Inflammatory macrophage treated with lipopolysaccharide for 4 hours (primary cell): ENCODE data around the gene GRIK5.
A peak's percentile ranks its signal among the peaks of the same experiment; 100 is the strongest.
"Not testable (repeated sequence)": the region's sequence is repeated elsewhere in the genome, so short reads cannot be mapped to it uniquely, and the experiment has no call there.

Source experiments
- DNase-seq: peaks from one replicate; pipeline ENCODE4 v3.0.0-alpha.2; 2020

Gene GRIK5, protein sequence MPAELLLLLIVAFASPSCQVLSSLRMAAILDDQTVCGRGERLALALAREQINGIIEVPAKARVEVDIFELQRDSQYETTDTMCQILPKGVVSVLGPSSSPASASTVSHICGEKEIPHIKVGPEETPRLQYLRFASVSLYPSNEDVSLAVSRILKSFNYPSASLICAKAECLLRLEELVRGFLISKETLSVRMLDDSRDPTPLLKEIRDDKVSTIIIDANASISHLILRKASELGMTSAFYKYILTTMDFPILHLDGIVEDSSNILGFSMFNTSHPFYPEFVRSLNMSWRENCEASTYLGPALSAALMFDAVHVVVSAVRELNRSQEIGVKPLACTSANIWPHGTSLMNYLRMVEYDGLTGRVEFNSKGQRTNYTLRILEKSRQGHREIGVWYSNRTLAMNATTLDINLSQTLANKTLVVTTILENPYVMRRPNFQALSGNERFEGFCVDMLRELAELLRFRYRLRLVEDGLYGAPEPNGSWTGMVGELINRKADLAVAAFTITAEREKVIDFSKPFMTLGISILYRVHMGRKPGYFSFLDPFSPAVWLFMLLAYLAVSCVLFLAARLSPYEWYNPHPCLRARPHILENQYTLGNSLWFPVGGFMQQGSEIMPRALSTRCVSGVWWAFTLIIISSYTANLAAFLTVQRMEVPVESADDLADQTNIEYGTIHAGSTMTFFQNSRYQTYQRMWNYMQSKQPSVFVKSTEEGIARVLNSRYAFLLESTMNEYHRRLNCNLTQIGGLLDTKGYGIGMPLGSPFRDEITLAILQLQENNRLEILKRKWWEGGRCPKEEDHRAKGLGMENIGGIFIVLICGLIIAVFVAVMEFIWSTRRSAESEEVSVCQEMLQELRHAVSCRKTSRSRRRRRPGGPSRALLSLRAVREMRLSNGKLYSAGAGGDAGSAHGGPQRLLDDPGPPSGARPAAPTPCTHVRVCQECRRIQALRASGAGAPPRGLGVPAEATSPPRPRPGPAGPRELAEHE

DNA sequence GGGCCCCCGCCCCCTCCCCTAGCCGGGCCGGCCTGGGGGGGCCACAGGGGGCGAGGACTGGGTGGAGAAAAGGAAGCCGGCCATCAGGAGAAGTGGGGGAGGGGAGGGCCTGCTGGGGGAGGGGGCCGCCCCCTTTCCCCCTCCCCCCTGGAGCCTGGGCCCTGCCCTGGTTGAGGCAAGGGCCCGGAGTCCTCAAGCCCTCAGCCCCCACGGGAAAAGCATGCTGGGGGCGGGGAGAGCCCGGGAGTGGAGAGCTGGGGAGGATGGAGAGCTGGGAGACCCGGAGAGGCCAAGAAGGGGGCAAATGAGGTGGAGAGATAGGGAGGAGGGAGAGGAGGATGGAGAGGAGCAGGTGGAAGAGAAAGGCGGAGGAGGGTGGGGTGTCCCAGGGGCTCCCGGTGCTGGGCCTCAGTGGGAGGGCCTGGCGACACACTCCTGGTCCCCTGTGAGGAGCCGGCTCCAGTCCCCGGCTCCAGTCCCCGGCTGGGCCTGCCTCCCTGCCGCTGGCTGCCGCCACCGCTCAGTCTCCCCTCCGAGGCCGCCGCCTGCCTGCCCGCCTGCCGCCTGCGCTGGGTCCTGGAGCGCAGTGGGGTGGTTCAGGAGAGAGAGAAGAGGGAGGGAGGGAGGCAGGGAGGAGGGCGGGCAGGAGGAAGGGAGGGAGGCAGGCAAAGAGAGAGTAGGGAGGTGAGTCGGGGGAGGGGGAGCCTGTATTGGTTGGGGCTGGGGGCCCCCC is at the start of gene GRIK5:
Gene GRIK5 (minus strand): TSS at position 588 of the 733 bp plus-strand sequence. CDS start 4,436 bp downstream, outside the sequence.
- no peak for DNase-seq

DNA sequence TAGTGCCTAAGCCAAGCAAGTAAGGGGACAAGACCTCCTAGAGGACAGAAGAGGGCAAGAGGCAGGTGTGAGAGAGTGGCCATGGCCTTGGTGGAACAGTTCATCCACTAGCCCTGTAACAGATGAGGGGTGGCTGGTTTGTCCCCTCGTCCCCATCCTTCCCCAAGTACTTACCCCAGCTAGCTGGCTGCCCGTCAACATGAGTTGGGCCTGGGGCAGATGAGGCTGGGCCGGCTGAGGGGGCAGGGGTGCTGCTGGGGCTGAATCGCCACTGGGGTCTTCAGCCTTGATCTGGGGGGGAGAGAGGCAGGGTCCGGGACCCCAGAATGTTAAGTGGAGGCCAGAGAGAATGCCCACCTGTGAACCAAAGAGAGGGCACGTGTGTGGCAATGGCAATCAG is 47.1 kb upstream of the GRIK5 start:
- no peak for DNase-seq

DNA sequence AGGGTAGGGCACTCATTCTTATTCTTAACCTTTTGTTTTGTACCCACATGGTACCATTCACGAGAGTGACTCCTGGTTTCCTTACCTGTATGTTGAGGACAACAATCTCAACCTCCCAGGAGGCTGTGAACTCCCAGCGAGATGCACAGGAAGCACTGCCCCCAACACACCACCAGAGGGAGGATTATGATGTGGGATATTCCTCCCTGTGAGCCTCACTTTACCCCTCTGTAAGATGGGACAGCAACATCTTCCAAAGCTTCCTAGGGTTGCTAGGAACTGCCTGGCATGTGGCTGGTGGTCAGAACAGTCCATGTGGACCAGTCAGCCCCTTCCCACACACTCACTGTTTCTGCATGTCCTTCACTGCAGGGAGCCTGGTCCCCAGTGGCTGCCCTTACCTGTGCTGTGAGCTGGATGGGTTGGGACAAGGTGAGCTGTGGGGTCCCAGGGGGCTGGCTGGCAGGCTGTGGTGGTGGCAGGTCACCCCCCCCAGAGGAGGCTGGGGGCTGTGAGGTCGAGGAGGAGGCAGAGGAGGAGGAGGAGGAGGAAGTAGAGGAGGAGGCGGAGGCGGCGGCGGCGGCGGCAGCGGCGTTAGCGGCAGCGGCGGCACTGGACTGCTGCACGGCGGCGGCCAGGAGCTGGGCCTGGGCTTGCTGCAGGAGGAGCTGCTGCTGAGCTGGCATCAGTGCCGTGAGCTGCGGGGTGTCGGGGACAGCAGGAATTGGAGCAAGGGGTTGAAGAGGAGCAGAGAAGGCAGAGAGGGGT is 46.5 kb upstream of the GRIK5 start:
- DNase-seq: no peak

DNA sequence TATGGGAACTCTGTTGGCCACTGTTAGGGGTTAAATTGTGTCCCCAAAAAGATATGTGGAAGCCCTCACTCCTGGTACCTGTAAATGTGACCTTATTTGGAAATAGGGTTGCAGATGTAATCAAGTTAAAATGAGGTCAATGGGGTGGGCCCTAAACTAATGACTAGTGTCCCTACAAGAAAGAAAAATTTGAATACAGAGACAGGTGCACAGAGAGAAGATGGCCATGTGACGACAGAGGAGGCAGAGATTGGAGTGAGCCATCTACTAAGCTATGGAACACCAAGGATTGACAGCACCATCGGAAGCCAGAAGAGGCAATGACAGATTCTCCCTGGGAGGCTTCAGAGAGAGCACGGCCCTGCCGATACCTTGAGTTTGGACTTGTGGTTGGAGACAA is 45.7 kb upstream of the GRIK5 start:
- no peak for DNase-seq

DNA sequence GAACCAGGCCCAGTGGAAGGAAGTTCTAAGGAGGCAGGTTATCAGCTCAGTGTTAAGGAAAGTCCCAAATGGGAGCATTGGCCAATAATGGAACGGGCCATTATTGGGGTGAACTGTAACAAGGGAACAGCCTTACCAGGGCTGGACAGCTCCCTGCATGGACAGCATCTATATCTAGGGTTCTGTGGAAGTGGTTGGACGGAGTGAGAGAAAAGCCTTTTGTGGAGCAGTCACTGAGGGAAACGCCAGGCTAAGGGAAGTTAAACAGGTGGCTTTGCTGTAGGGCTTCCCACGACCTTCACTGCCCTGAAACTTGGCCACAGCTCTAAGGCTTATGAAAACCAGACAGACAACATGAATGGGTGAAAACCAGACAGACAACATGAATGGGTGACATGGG is 45.2 kb upstream of the GRIK5 start:
- no peak for DNase-seq

DNA sequence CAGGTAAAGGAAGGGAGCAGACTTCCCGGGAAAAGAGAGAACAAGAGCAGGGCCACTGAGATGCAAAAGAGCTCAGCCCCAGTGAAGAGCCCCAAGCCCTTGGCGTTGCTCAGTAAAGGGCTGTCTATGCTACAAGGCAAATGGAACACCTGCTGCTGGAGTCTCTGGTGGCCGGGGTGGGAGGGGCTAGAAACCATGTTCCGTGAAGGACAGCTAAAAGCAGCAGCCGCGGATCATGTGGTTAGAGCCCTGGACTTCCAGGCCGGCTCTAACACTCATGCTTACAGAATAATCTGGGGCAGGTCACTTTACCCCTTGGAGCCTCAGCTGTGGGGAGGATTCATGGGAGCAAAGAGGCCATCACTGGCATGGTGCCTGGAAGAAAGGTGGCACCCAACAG is 44.4 kb upstream of the GRIK5 start:
- DNase-seq: no peak

DNA sequence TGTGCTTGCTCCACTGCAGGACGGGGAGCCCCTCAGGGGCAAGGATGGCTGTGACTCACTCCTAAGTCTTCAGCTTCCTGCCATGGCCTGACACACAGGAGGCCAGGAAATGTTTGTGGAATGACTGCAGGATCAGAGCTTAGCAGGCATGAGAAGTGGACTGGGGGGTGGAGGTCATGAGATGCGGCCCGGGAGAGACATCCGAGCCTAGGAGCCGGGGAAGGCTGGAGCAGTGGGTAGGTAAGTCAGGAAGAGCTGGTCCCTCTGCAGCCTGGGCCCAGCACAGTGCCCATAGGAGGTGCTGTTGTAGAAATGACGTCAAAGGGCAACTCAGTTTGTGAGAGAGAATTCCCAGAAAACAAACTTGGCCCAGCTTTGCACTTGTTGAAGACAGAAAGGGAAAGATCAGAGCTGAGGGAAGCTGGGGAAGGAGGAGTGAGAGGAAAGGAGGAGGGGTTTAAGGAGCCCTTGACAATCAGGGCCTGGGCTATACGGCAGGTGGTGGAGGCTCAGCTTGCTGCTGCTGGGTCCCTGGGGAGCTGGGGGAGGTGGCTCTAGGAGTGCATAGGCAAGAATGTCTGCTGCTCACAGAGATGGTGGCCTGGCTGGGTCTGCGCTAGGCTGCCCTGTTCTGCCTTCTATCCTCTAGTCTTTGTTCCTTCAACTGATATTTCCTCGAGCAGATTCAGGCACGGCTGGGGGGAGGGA is 43.8 kb upstream of the GRIK5 start:
- DNase-seq: no peak

DNA sequence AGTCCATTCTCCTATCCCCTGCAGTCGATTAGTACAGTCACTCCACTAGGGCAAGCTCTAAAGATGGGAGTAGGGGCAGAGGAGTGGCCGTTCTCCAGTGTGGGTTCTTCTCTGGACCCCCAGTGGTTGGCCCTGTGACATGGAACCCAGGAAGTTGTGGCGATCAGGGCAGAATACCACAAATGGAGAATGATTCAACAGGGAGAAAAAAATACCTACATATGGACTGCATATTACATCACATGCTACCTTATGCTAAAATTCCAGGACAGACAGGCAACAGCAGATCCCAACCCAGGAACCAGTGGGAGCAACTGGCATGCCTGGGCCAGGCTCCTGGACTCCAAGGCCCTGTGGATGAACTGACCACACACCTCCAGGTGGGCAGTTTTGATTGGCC is 41.8 kb upstream of the GRIK5 start:
- DNase-seq: no peak

DNA sequence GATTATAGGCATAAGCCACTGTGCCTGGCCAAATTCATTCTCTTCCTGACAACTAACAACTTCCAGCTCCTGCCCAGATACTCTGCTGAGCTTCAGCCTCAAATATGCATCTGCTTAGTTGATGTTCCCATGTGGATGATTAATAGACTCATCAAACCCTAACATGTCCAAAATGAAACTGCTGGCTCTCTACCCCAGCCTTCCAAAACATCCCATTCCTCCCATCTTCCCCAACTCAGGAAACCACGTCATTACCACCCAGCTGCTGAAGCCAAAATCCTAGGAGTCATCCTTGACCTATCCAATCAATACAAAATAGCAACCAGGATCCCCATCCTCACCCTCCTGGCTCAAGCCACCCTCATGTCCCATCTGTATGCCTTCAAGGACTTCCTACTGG is 41.4 kb upstream of the GRIK5 start:
- no peak for DNase-seq

DNA sequence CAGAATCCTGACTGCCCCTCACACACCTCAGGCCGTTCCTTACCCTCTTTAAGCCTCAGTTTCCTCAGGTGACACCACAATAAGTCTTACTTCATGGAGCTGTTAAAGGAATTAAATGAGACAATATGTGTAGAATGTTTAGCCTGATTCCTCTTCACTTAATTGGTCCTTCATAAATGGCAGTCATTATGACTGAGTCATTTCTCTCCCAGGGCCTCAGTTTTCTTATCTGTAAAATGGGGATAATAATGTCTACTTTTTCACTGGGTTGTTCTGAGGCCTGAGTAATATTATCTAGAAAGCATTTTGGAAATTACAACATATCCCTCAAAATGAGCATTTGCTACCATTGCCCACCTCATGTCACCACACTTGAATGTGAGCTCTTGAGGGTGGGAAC is 40.7 kb upstream of the GRIK5 start:
- DNase-seq: no peak

DNA sequence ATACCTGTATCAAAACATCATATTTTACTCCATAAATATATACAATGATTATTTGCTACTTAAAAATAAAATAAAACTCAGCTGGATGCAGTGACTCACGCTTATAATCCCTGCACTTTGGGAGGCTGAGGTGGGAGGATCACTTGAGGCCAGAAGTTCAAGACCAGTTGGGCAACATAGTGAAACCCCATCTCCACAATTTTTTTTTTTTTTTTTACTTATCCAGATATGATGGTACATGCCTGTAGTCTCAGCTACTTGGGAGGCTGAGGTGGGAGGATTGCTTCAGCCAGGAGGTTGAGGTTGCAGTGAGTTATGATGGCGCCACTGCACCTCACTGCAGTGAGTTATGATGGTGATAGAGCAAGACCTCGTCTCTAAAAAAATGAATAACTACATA is 39.9 kb upstream of the GRIK5 start:
- peak; percentile 44 for DNase-seq

DNA sequence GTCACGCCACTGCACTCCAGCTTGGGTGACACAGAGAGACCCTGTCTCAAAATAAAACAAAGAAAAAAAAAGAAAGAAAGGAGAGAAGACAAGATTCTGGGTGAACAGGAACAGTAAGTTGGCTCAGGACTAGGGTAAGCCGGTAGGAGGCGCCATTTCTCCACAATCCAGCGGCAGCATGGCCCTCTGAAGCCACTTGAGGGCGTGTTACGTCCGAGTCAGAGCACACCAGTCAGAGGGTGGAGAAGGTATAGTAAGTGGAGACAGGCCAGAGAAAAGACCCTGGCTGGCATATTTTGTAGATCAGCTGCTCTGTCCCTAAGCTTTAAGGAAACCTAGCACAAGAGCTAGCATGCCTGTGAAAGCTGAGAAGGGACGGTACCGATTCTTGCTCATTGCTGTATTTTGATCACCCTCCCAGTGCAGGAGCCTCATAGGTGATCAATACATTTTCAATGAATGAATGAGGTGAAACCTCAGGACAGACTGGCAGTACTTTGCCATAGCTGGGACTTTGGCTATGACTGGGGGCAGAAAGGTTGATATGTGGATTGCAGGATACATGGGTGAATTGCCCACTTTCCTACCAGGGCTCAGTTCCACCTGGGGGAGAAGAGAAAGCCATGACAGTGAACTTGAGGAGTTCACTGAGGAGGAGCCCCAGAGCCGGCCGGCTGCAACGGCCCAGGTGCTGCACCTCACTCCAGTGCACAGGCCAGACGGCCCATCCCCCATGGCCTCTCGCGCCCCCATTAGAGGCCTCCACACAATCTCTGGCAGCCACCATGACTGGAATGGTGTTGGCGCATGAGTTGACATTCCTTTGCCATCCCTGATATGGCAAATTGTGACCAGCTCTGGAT is 38.8 kb upstream of the GRIK5 start:
- DNase-seq: peak; percentile 88

DNA sequence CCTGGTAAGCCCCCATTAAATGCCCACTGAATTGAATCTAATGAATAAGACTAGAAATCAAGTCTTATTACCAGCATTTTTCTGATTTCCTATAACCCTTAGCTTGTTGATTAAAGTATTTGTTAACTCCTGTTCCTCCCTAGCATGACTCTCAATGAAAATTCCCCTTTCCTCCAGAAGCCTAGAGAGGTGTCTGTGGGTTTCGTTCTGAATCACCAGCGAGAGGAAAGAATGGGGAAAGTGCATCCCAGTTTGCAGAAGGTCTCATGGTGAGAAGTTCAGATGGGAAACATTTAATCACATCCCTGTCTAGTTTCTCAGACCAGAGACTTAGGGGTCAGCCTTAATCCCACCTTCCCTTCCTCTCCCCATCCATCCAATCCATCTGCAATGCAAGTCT is 35.4 kb upstream of the GRIK5 start:
- peak; percentile 44 for DNase-seq

DNA sequence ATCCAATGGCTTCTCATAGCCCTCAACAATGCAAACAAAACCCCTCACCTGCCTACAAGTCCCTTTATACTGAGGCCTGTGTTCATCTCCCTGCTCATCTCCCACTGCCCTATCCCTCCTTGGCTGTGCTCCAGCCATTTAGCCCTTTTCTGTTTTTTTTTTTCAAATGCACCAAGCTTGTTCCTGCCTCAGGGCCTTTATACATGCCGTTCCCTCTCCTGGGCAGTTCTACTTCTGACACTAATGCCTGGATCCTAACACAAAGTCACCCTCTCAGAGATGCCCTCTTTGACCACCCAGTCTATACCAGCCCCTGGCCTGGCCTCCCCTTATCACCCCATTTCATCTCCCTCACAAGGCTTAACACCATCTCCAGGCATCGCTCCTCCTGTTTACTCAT is 32.9 kb upstream of the GRIK5 start:
- DNase-seq: no peak

DNA sequence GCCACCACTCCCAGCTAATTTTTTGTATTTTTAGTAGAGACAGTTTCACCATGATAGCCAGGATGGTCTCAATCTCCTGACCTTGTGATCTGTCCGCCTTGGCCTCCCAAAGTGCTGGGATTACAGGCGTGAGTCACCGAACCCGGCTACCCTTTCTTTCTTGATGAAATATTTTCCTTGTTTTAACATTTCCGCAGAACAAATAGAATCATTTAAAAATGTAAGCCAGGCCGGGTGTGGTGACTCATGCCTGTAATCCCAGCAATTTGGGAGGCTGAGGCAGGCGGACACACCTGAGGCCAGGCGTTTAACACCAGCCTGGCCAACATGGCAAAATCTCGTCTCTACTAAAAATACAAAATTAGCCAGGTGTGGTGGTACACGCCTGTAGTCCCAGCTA is 30.2 kb upstream of the GRIK5 start:
- not testable (repeated sequence) for DNase-seq

DNA sequence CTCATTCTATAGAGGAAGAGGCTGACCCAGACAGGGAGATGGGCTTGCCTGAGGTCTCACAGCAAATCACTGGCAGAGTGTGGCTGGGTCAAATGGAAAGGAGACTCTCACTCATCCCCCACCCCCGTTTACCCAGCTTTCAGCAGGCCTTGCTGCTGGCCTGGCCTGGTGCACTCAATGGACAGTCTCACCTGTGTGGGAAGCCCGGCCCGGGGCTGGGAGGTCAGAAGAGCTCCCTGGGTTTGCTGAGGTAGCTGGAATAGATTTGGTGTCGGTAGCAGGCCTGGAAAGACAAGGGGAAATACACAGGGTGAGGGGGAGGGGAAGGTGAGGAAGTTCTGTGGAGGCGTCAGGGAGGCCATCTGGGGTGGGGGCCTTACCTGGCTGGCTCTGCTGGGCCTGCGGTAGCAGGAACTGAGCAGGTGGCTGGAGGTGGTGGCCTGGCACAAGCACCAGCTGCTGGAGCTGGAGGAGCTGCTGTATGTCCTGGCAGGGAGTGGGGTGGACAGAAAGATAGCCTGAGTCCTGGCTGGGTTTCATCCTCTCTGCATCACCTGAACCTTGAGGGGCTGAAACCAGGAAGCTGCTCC is 29.4 kb upstream of the GRIK5 start:
- no peak for DNase-seq

DNA sequence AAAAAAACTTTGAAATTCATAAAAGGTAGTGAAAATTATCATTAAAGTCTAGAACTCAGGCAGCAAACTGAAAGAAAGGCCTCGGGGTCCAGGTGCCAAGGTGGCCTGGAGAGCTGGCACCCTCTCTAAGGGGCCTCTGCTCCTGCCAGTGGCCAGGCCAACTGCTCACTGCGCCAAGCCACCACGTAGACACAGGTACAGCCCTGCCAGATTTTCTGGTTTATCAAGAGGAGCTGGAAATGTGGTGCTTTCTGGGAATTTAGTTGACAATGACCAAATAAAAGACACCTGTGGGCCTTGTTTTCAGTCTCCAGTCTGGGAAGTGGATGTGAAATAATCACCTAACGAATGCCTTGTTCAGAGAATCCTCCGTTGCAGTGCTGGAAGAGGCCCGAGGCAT is 28.8 kb upstream of the GRIK5 start:
- no peak for DNase-seq

DNA sequence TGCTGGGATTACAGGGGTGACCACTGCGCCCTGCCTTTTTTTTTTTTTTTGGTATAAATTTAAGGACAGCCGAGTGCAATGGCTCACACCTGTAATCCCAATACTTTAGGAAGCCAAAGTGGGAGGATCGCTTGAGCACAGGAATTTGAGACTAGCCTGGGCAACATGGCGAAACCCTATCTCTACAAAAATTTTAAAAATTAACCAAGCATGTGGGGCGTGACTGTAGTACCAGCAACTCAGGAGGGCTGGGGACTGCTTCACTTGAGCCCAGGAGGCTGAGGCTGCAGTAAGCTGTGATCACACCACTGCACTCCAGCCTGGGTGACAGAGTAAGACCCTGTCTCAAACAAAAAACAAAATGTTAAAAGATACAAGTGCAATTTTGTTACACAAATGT is 27.5 kb upstream of the GRIK5 start:
- DNase-seq: no peak

DNA sequence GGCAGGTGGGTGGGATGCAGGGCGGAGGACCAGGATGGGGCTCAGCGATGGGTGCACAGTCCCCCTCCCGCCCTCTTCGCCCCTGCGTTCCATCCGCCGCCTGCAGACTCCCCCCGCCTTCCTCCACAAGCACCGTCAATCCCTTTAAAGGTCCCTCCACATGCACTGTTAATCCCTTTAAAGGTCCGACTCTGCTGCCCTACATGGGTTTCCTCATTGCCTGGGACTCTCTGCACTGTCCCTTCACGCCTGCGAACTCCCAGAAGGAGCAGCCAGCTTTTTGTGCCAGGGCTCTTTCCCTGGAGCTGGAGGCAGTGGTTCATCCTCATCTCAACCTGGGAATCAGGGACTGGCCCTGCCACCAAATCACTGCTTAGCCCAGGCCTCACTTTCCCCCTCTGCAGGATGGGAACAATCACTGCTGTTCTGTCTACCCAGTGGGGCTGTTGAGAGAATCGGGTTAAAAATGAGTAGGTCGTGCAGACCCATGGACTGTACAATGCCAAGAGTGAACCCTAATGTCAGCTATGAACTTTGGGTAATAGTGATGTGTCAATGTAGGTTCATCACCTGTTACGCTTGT is 26.3 kb upstream of the GRIK5 start:
- no peak for DNase-seq

DNA sequence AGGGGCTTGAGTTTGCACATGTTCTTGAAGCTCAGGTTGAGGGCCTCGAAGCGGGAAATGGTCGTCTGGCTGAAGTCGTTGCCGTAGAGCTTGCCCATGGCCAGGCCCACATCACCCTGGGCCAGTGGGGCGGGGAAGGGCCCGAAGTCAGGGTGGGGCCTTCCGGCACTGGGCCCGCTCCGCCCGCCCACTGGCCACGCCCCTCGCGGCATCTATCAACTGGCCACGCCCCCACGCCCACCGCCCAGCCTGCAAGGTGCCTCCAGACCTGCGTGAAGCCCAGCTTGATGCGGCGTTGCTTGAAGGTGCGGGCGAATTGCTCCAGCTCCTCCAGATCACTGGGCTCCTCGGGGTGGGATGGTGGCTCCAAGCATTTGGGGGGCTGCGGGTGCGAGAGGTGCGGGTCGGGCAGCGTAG is 25.8 kb upstream of the GRIK5 start:
- no peak for DNase-seq
